Upper lobe of left lung (tissue), 4 donors: ENCODE data around the gene UXS1.

Experiments
- EP300 ChIP-seq, 4 donors: sonication (generic); formaldehyde crosslinking; IDR thresholded peaks; one replicate each; pipeline ENCODE4 v1.5.1; 2017; ENCODE audit warnings: antibody characterized with exemption in 4 of 4, control low read depth in 2 of 4
- POLR2A ChIP-seq, 4 donors: fragments of 450-650 bp; IDR thresholded peaks; one replicate each; pipeline ENCODE4 v1.5.1; 2016 to 2017; ENCODE audit warnings: antibody characterized with exemption in 4 of 4, mild to moderate bottlenecking in 2 of 4
- POLR2AphosphoS5 ChIP-seq, 2 donors: sonication (generic); formaldehyde crosslinking; IDR thresholded peaks; one replicate each; pipeline ENCODE4 v1.5.1; 2017; ENCODE audit warnings: antibody characterized with exemption in 2 of 2
- TF ChIP-seq, protein P1 (sequence below), 6 experiments: fragments of 450-650 bp in 4 of 6; fragments of 200-600 bp in 2 of 6; sonication (generic) in 2 of 6; IDR thresholded peaks; one replicate each; pipeline ENCODE4 v1.5.1; 2016 to 2019; ENCODE audit warnings: antibody characterized with exemption in 6 of 6

DNA sequence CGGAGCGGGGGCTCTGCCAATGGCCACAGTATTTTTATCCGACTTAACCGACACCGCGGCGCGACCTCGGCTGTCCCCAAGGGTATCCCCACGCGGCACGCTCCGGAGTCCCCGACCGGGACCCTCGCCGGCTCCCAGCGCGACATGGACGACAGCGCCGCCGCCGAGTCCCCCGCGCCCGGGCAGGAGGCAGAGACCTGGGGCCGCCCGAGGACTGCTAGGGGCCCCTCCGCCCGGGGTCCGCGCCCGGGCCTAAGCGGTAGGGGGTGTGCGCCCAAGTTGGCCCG, 468 bp downstream of the UXS1 start:
- TF ChIP-seq POLR2AphosphoS5 (IDR thresholded peaks at IDR 0.05) (no peak), POLR2A (IDR thresholded peaks at IDR 0.05) (no peak), EP300 (IDR thresholded peaks at IDR 0.05) (no peak)
- TF ChIP-seq, protein P1, sequence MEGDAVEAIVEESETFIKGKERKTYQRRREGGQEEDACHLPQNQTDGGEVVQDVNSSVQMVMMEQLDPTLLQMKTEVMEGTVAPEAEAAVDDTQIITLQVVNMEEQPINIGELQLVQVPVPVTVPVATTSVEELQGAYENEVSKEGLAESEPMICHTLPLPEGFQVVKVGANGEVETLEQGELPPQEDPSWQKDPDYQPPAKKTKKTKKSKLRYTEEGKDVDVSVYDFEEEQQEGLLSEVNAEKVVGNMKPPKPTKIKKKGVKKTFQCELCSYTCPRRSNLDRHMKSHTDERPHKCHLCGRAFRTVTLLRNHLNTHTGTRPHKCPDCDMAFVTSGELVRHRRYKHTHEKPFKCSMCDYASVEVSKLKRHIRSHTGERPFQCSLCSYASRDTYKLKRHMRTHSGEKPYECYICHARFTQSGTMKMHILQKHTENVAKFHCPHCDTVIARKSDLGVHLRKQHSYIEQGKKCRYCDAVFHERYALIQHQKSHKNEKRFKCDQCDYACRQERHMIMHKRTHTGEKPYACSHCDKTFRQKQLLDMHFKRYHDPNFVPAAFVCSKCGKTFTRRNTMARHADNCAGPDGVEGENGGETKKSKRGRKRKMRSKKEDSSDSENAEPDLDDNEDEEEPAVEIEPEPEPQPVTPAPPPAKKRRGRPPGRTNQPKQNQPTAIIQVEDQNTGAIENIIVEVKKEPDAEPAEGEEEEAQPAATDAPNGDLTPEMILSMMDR (IDR thresholded peaks at IDR 0.05), result no peak
